Measurements from ENCODE around the gene MID1. TPM values are rescaled to one million over a fixed set of nuclear protein-coding genes. Genes with fewer than 3 reads are reported as not detected.

The MID1 gene
- total RNA-seq, 1 donor from 2014 or later, result 9.4 TPM

DNA sequence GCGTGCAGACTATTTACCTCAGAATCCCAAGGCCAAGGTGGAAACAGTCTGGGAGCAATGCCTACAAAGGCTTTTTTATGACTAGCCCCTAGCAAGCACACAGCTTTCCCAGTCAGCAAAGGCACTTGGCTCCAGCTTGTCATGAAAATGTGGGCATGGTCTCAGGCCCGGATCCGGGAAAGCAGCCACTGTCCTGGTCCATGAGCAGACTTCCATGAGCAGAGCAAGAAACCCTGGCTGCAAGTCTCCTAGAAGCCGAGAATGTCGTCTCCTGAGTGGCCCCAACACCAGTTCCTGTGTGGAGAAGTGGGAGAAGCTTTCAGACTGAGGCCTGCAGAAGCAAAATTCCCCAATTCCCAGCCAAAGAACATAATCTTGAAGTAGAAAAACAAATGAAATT is 190.5 kb downstream of the MID1 start:
- no peak overlapping the region for H3K27ac ChIP-seq (replicated peaks)
- DNase-seq, result no peak
- no peak overlapping the region for H3K4me3 ChIP-seq
- TF ChIP-seq, protein P1, sequence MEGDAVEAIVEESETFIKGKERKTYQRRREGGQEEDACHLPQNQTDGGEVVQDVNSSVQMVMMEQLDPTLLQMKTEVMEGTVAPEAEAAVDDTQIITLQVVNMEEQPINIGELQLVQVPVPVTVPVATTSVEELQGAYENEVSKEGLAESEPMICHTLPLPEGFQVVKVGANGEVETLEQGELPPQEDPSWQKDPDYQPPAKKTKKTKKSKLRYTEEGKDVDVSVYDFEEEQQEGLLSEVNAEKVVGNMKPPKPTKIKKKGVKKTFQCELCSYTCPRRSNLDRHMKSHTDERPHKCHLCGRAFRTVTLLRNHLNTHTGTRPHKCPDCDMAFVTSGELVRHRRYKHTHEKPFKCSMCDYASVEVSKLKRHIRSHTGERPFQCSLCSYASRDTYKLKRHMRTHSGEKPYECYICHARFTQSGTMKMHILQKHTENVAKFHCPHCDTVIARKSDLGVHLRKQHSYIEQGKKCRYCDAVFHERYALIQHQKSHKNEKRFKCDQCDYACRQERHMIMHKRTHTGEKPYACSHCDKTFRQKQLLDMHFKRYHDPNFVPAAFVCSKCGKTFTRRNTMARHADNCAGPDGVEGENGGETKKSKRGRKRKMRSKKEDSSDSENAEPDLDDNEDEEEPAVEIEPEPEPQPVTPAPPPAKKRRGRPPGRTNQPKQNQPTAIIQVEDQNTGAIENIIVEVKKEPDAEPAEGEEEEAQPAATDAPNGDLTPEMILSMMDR (IDR thresholded peaks at IDR 0.05; ENCODE audit: borderline replicate concordance), result no peak
- H3K27me3 ChIP-seq (ENCODE audit: low read depth), result no peaks in the 10 kb centered on the region
- no peaks in the 10 kb centered on the region for H3K4me1 ChIP-seq
- intact Hi-C loops (cut with micrococcal nuclease), result no loop called here
- H3K36me3 ChIP-seq, result no peaks in the 10 kb centered on the region
- no peaks in the 10 kb centered on the region for H3K9me3 ChIP-seq (replicated peaks)

DNA sequence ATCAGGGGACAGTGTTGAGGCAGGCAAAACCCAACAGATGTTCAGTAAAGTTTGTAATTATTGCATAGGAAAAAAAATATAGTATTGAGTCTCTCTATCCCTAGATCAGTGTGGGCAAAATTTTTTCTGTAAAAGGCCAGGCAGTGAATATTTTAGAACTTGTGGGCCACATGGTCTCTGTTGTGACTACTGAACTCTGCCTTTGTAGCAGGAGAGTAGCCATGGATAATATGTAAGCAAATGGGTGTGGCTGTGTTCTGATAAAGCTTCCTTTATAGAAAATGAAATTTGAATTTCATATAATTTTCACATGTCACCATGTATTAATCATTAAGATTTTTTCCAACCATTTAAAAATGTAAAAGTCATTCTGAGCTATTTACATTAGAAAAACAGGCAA is 193.1 kb downstream of the MID1 start:
- Histone ChIP-seq H3K4me1 (no peaks in the 10 kb centered on the region), H3K9me3 (replicated peaks) (peaks cover 7% of the 10 kb centered on the region), H3K27me3 (ENCODE audit: low read depth) (no peaks in the 10 kb centered on the region), H3K4me3 (no peak overlapping the region), H3K36me3 (no peaks in the 10 kb centered on the region), H3K27ac (replicated peaks) (no peak overlapping the region)
- intact Hi-C loops (cut with micrococcal nuclease), result no loop called here
- no peak for DNase-seq
- TF ChIP-seq, protein P1 (IDR thresholded peaks at IDR 0.05; ENCODE audit: borderline replicate concordance), result no peak

DNA sequence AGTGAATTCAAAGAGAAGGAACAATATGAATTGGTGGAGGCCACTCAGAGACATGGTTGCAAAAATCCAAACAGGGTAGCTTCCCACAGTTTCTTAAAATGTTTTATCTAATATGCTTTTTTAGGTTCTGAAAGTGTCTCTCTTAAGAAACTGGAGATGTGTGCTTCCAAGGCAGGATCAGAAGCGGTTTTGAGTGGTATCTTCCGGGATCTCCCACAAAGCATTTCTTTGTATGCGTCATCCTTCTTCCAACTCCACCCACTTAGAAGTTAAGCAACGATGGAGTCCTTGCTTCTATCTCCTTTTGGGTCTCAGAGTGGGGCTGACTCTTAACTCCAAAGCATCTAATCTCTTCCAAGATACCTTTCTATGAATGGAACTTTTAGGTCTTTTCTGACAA is 196.7 kb downstream of the MID1 start:
- H3K9me3 ChIP-seq (replicated peaks), result peaks cover 8% of the 10 kb centered on the region

DNA sequence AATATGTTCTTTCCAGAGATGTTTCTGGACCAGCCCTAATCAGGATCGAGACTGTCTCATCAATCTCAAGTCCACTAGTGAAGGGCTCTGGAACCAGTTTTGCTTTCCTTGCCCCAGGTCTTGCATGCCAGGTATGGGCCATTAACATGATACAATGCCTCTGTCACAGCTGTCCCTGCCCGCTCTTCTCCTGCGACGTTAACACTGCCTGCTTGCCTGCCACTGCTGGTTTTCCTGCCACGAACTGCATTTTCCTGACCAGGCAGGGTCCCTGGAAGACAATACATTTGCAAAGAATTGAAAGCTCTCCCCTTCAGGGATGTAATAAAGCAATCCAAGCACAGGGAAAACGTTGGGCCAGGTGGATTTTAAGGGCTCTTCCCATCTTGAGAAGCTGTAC is 200.3 kb downstream of the MID1 start:
- no peaks in the 10 kb centered on the region for H3K36me3 ChIP-seq
- no peaks in the 10 kb centered on the region for H3K27me3 ChIP-seq (ENCODE audit: low read depth)
- TF ChIP-seq, protein P1 (IDR thresholded peaks at IDR 0.05; ENCODE audit: borderline replicate concordance), result no peak
- no peak overlapping the region for H3K4me3 ChIP-seq
- peaks cover 8% of the 10 kb centered on the region for H3K9me3 ChIP-seq (replicated peaks)
- no peak for DNase-seq
- no peaks in the 10 kb centered on the region for H3K4me1 ChIP-seq
- no peak overlapping the region for H3K27ac ChIP-seq (replicated peaks)
- intact Hi-C loops (cut with micrococcal nuclease), result no loop called here

More for the DNA sequence above, 196.7 kb downstream of the MID1 start:
- H3K4me3 ChIP-seq, result no peak overlapping the region
- intact Hi-C loops (cut with micrococcal nuclease), result no loop called here
- no peak overlapping the region for H3K27ac ChIP-seq (replicated peaks)
- no peaks in the 10 kb centered on the region for H3K4me1 ChIP-seq
- no peak for DNase-seq
- H3K27me3 ChIP-seq (ENCODE audit: low read depth), result no peaks in the 10 kb centered on the region
- TF ChIP-seq, protein P1 (IDR thresholded peaks at IDR 0.05; ENCODE audit: borderline replicate concordance), result no peak
- no peaks in the 10 kb centered on the region for H3K36me3 ChIP-seq

DNA sequence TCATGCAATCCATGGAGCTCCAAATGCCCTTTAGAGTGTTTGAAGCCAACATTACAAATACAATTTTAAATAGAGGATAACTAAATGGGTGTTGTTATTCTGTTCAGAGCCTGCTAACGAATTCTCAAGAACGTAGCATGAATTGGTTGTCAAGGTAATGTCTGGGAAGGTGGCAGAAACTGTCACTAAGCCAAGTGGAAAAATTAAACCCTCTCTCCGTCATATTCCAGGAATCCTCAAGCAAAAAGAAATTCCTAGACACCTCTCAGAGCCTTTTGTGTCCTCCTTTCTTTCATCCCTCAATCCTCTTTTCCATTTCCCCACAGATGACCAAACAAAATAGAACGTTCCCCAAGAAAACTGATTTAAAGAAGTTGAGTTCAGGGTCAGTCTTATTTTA is 204.0 kb downstream of the MID1 start:
- intact Hi-C loops (cut with micrococcal nuclease), result no loop called here

More for the DNA sequence above, 204.0 kb downstream of the MID1 start:
- no peak overlapping the region for H3K27ac ChIP-seq (replicated peaks)
- DNase-seq, result no peak
- no peaks in the 10 kb centered on the region for H3K4me1 ChIP-seq
- no peaks in the 10 kb centered on the region for H3K27me3 ChIP-seq (ENCODE audit: low read depth)
- no peaks in the 10 kb centered on the region for H3K9me3 ChIP-seq (replicated peaks)
- no peaks in the 10 kb centered on the region for H3K36me3 ChIP-seq
- TF ChIP-seq, protein P1 (IDR thresholded peaks at IDR 0.05; ENCODE audit: borderline replicate concordance), result no peak
- H3K4me3 ChIP-seq, result no peak overlapping the region

Data from left ventricle myocardium inferior (tissue), 1 donor.